Loucy (cell line): Measurements from ENCODE around the gene IFT81.

Experiments used
- EZH2phosphoT487 ChIP-seq: fragments of 200-600 bp; IDR thresholded peaks from 2 replicates; pipeline ENCODE4 v1.6.1; 2018; ENCODE audit warnings: antibody characterized with exemption, mild to moderate bottlenecking, moderate library complexity, borderline replicate concordance
- TF ChIP-seq, protein P1 (sequence below): fragments of 200-600 bp; sonication (generic); conservative IDR thresholded peaks from 2 replicates; pipeline ENCODE4 v1.5.1; 2014; ENCODE audit warnings: mild to moderate bottlenecking, antibody characterized with exemption, low read length

- TF ChIP-seq, protein P1, sequence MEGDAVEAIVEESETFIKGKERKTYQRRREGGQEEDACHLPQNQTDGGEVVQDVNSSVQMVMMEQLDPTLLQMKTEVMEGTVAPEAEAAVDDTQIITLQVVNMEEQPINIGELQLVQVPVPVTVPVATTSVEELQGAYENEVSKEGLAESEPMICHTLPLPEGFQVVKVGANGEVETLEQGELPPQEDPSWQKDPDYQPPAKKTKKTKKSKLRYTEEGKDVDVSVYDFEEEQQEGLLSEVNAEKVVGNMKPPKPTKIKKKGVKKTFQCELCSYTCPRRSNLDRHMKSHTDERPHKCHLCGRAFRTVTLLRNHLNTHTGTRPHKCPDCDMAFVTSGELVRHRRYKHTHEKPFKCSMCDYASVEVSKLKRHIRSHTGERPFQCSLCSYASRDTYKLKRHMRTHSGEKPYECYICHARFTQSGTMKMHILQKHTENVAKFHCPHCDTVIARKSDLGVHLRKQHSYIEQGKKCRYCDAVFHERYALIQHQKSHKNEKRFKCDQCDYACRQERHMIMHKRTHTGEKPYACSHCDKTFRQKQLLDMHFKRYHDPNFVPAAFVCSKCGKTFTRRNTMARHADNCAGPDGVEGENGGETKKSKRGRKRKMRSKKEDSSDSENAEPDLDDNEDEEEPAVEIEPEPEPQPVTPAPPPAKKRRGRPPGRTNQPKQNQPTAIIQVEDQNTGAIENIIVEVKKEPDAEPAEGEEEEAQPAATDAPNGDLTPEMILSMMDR = no peak
- no peak for TF ChIP-seq EZH2phosphoT487
Observed at GRCh38 chr12:110179291-110179690, 55.1 kb downstream of the IFT81 start.
